ENCODE measurements around the gene PTPRM. TPM values are rescaled to one million over a fixed set of nuclear protein-coding genes. Genes with fewer than 3 reads are reported as not detected.

The PTPRM gene
- polyA plus RNA-seq, 3 donors = 0.04 to 2.1 (median 0.66) TPM

DNA sequence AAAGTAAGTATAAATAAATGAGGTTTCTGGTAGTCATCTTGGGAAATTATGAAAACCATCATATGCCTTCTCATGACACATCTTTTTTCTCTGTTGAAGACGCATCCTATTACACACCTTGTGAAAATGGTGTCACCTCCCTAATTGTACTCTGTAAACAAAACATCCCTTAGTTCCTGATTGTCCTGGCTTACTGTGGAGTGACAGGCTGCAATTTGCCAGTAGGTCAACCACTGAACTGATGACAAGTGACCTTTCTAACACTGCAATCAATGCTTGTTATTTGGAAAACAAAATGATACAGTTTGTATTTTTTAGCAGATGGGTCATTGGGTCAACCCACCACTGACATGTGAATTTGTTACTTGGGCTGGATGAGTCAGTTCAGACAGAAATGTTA, 219.5 kb downstream of the PTPRM start:
- H3K27ac Mint-ChIP-seq = no peak overlapping the region
- no peaks in the 10 kb centered on the region for H3K4me1 Mint-ChIP-seq
- Histone ChIP-seq H3K9ac (ENCODE audit: insufficient read depth, low read length, poor library complexity, severe bottlenecking) (no peak overlapping the region), H3K36me3 (replicated peaks in 1 of 2; ENCODE audit: control insufficient read depth in 1 of 2, insufficient read depth in 2 of 2, low read length in 2 of 2) (no peaks in the 10 kb centered on the region), H3K79me2 (ENCODE audit: insufficient read depth, low read length) (no peaks in the 10 kb centered on the region), H4K20me1 (ENCODE audit: insufficient read depth, low read length) (no peaks in the 10 kb centered on the region), H3K9me3 (replicated peaks in 1 of 2; ENCODE audit: control insufficient read depth in 1 of 2, insufficient read depth in 1 of 2, low read length in 2 of 2) (no peaks in the 10 kb centered on the region), H3K4me3 (replicated peaks in 1 of 3; ENCODE audit: low read depth in 2 of 3, low read length in 3 of 3) (no peak overlapping the region), H3K27me3 (ENCODE audit: control insufficient read depth in 2 of 2, insufficient read depth in 2 of 2, low read length in 2 of 2) (no peaks in the 10 kb centered on the region), H3K27ac (ENCODE audit: low read depth in 1 of 2, low read length in 2 of 2) (no peak overlapping the region), H3K4me2 (replicated peaks; ENCODE audit: extremely low read depth, low read length, poor library complexity, severe bottlenecking) (no peak overlapping the region), H3K4me1 (ENCODE audit: control insufficient read depth in 1 of 2, insufficient read depth in 2 of 2, low read length in 2 of 2) (no peaks in the 10 kb centered on the region), H2AFZ (ENCODE audit: insufficient read depth, low read depth, low read length, poor library complexity, severe bottlenecking) (no peak overlapping the region)
- intact Hi-C loops (cut with micrococcal nuclease) = no loop called here
- peaks cover 0 to 2% (median 0%) of the 10 kb centered on the region in 3 donors for H3K27me3 Mint-ChIP-seq (ENCODE audit: low read depth in 3 of 3)
- H3K36me3 Mint-ChIP-seq = no peaks in the 10 kb centered on the region
- DNase-seq = no peak
- 100% methylated on average over 1 of the region's 1 CpG for WGBS (ENCODE audit: insufficient coverage)
- H3K9me3 Mint-ChIP-seq = peaks cover 0 to 10% (median 2%) of the 10 kb centered on the region in 7 donors
- H3K4me3 Mint-ChIP-seq = no peak overlapping the region
- TF ChIP-seq, protein P1, sequence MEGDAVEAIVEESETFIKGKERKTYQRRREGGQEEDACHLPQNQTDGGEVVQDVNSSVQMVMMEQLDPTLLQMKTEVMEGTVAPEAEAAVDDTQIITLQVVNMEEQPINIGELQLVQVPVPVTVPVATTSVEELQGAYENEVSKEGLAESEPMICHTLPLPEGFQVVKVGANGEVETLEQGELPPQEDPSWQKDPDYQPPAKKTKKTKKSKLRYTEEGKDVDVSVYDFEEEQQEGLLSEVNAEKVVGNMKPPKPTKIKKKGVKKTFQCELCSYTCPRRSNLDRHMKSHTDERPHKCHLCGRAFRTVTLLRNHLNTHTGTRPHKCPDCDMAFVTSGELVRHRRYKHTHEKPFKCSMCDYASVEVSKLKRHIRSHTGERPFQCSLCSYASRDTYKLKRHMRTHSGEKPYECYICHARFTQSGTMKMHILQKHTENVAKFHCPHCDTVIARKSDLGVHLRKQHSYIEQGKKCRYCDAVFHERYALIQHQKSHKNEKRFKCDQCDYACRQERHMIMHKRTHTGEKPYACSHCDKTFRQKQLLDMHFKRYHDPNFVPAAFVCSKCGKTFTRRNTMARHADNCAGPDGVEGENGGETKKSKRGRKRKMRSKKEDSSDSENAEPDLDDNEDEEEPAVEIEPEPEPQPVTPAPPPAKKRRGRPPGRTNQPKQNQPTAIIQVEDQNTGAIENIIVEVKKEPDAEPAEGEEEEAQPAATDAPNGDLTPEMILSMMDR (IDR thresholded peaks at IDR 0.05) = no peak

DNA sequence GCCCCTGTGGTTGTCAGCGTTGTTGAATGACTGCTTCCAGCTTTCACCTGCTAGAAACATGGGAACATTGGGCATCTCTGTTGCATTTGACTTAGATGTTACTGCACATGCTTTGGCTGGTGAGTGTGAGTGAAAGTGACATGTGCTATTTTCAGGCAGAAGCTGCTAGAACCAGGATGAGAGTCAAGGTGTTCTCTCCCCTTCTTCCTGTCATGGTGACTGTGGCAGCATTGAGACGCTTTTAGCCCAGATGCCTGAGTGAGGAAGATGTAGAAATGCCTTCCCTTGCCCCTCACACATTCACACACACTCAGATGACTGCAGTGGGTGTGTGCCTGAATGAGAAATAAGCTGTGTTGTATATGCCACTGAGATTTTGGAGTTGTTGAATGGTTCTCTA, 220.2 kb downstream of the PTPRM start:
- H3K79me2 ChIP-seq (ENCODE audit: insufficient read depth, low read length) = no peaks in the 10 kb centered on the region
- no peak for DNase-seq
- TF ChIP-seq, protein P1 (IDR thresholded peaks at IDR 0.05) = no peak
- H3K4me1 Mint-ChIP-seq = no peaks in the 10 kb centered on the region
- H3K9me3 ChIP-seq (replicated peaks in 1 of 2; ENCODE audit: control insufficient read depth in 1 of 2, insufficient read depth in 1 of 2, low read length in 2 of 2) = no peaks in the 10 kb centered on the region
- intact Hi-C loops (cut with micrococcal nuclease) = no loop called here
- no peaks in the 10 kb centered on the region for H3K27me3 ChIP-seq (ENCODE audit: control insufficient read depth in 2 of 2, insufficient read depth in 2 of 2, low read length in 2 of 2)
- no peak overlapping the region for H3K4me2 ChIP-seq (replicated peaks; ENCODE audit: extremely low read depth, low read length, poor library complexity, severe bottlenecking)
- H3K36me3 Mint-ChIP-seq = no peaks in the 10 kb centered on the region
- no peak overlapping the region for H3K9ac ChIP-seq (ENCODE audit: insufficient read depth, low read length, poor library complexity, severe bottlenecking)
- 70% methylated on average over 1 of the region's 2 CpGs for WGBS (ENCODE audit: insufficient coverage)
- no peak overlapping the region for H3K4me3 Mint-ChIP-seq
- no peaks in the 10 kb centered on the region for H3K36me3 ChIP-seq (replicated peaks in 1 of 2; ENCODE audit: control insufficient read depth in 1 of 2, insufficient read depth in 2 of 2, low read length in 2 of 2)
- H3K27ac Mint-ChIP-seq = no peak overlapping the region
- H2AFZ ChIP-seq (ENCODE audit: insufficient read depth, low read depth, low read length, poor library complexity, severe bottlenecking) = no peak overlapping the region
- no peaks in the 10 kb centered on the region for H3K4me1 ChIP-seq (ENCODE audit: control insufficient read depth in 1 of 2, insufficient read depth in 2 of 2, low read length in 2 of 2)
- H3K4me3 ChIP-seq (replicated peaks in 1 of 3; ENCODE audit: low read depth in 2 of 3, low read length in 3 of 3) = no peak overlapping the region
- no peaks in the 10 kb centered on the region for H4K20me1 ChIP-seq (ENCODE audit: insufficient read depth, low read length)
- H3K27ac ChIP-seq (ENCODE audit: low read depth in 1 of 2, low read length in 2 of 2) = no peak overlapping the region
- H3K9me3 Mint-ChIP-seq = peaks cover 0 to 10% (median 2%) of the 10 kb centered on the region in 7 donors
- peaks cover 0 to 2% (median 0%) of the 10 kb centered on the region in 3 donors for H3K27me3 Mint-ChIP-seq (ENCODE audit: low read depth in 3 of 3)
